Adrenal gland (tissue), 12 donors: ENCODE data around the gene TNC. TPM values are rescaled to one million over a fixed set of nuclear protein-coding genes. Genes with fewer than 3 reads are reported as not detected.

Experiments used
- DNase-seq, 7 donors: peaks; one replicate each; pipeline ENCODE4 v3.0.0-alpha.2; 2019 to 2020
- H3K27ac ChIP-seq, 5 donors: fragments of 200-600 bp; sonication (generic) in 4 of 5; 1 replicate in 3 of 5; 2 replicates in 2 of 5; pipeline versions ENCODE4 v1.5.1 to v1.8.0; 2016 to 2020; ENCODE audit warnings: mild to moderate bottlenecking in 1 of 5
- H3K27me3 ChIP-seq: fragments of 200-600 bp; 2 replicates; pipeline ENCODE4 v1.8.0; 2021
- H3K36me3 ChIP-seq, 2 donors: fragments of 200-600 bp; replicated peaks in 1 of 2; 1 replicate in 1 of 2; 2 replicates in 1 of 2; pipeline versions ENCODE4 v1.5.1 to v1.8.0; 2018 to 2022
- H3K4me1 ChIP-seq, 2 donors: fragments of 200-600 bp; replicated peaks in 1 of 2; 1 replicate in 1 of 2; 2 replicates in 1 of 2; pipeline versions ENCODE4 v1.5.1 to v1.8.0; 2018 to 2021
- H3K4me3 ChIP-seq, 4 donors: fragments of 200-600 bp; sonication (generic) in 3 of 4; one replicate each; pipeline ENCODE4 v1.5.1; 2016 to 2018
- H3K9me3 ChIP-seq, 3 donors: fragments of 200-600 bp; sonication (generic) in 1 of 3; replicated peaks in 1 of 3; 1 replicate in 2 of 3; 2 replicates in 1 of 3; pipeline versions ENCODE4 v1.5.1 to v1.8.0; 2016 to 2021
- CTCF ChIP-seq, 6 experiments: fragments of 450-650 bp in 4 of 6; fragments of 200-600 bp in 2 of 6; sonication (generic) in 1 of 6; IDR thresholded peaks; 1 replicate in 5 of 6; 2 replicates in 1 of 6; pipeline versions ENCODE4 v1.5.1 to v1.8.0; 2016 to 2021; ENCODE audit warnings: antibody characterized with exemption in 6 of 6, mild to moderate bottlenecking in 2 of 6, moderate library complexity in 1 of 6
- POLR2A ChIP-seq, 2 donors: fragments of 450-650 bp; IDR thresholded peaks; one replicate each; pipeline ENCODE4 v1.6.1; 2017; ENCODE audit warnings: antibody characterized with exemption in 2 of 2, mild to moderate bottlenecking in 2 of 2, moderate library complexity in 1 of 2
- WGBS, 4 donors: extraction: QIAGEN DNeasy Blood & Tissue Kit in 2 of 4; methylation state at CpG; one replicate each; pipeline versions ENCODE4 v1.1.5 to v1.1.7; 2013 to 2017; 5-methylcytosine and 5-hydroxymethylcytosine counted together
- intact Hi-C, 2 donors: fragments of 100-400 bp; cut with DNase I; formaldehyde crosslinking; loops; one replicate each; pipeline versions ENCODE4 v1.14.1 to v1.15.0; 2022 to 2023
- polyA plus RNA-seq, 3 donors: library from polyadenylated mRNA; stranded (reverse); fragments of 200-250 nt in 2 of 3; fragments of 350-450 nt in 1 of 3; fragmentation: Illumina TruSeq in 1 of 3; extraction: RNeasy Lipid Tissue Mini Kit (QIAGEN cat#74804) in 1 of 3; gene quantifications; one replicate each; pipeline ENCODE4 v1.2.3, GENCODE V29; 2013 to 2014
- total RNA-seq, 9 donors: library from RNA; depleted of rRNA in 4 of 9; stranded (reverse); fragments of >200 nt in 4 of 9; fragments of 120-200 nt in 1 of 9; fragmentation: NEBNext Ultra II Directional in 1 of 9; extraction: Animal tissue kit (Norgen Biotek cat#: 25700) in 1 of 9; gene quantifications; one replicate each; pipeline versions ENCODE4 v1.1.0 to v1.2.4, GENCODE V29; 2013 to 2023
- donor health status: healthy with polysubstance abuse.
- donor health status: Bipolar disorder and iron deficiency.
- donor health status: DM: yes; HTN: yes; CAD: no.
- donor health status: DM: no; HTN: no; CAD: no.
- donor health status: DM: no; HTN: no; CAD: no.
- donor health status: DM: yes; HTN: yes; CAD: no.

The TNC gene
- total and polyA plus RNA-seq, 12 donors: 1.9 to 53.8 (median 10.7) TPM

GRCh38 chr9:115071176-115071575 is 46.8 kb downstream of the TNC start:
- Histone ChIP-seq H3K27me3 (no peaks in the 10 kb centered on the region), H3K4me3 (no peak overlapping the region), H3K27ac (no peak overlapping the region), H3K36me3 (no peaks in the 10 kb centered on the region), H3K4me1 (no peaks in the 10 kb centered on the region), H3K9me3 (no peaks in the 10 kb centered on the region)
- no peak for DNase-seq
- TF ChIP-seq POLR2A (IDR thresholded peaks at IDR 0.05): no peak
- no peak for TF ChIP-seq CTCF (IDR thresholded peaks at IDR 0.05)
- intact Hi-C loops: no loop called here
- WGBS, 4 donors: 64 to 81% (median 73%) methylated on average over 4 of the region's 4 CpGs

- Histone ChIP-seq H3K27me3 (no peaks in the 10 kb centered on the region), H3K9me3 (no peaks in the 10 kb centered on the region), H3K27ac (no peak overlapping the region), H3K4me1 (no peaks in the 10 kb centered on the region), H3K4me3 (no peak overlapping the region), H3K36me3 (no peaks in the 10 kb centered on the region)
- DNase-seq: no peak
- intact Hi-C loops: no loop called here
- no peak for TF ChIP-seq CTCF (IDR thresholded peaks at IDR 0.05)
- 69 to 100% (median 81%) methylated on average over 1 of the region's 1 CpG for whole genome bisulfite sequencing, 4 donors
Measured at GRCh38 chr9:115069771-115070170, 48.2 kb downstream of the TNC start.

- no peak for DNase-seq
- WGBS, 4 donors: 85 to 90% (median 86%) methylated on average over 2 of the region's 2 CpGs
- Histone ChIP-seq H3K9me3 (no peaks in the 10 kb centered on the region), H3K27me3 (no peaks in the 10 kb centered on the region), H3K4me1 (no peaks in the 10 kb centered on the region), H3K27ac (no peak overlapping the region), H3K36me3 (no peaks in the 10 kb centered on the region), H3K4me3 (no peak overlapping the region)
- TF ChIP-seq POLR2A (IDR thresholded peaks at IDR 0.05) (no peak), CTCF (IDR thresholded peaks at IDR 0.05) (no peak)
- intact Hi-C loops: no loop called here
Measured at GRCh38 chr9:115069302-115069701, 48.7 kb downstream of the TNC start.

GRCh38 chr9:115068031-115068430 is 49.9 kb downstream of the TNC start:
- Histone ChIP-seq H3K4me1 (no peaks in the 10 kb centered on the region), H3K27ac (no peak overlapping the region), H3K27me3 (no peaks in the 10 kb centered on the region), H3K4me3 (no peak overlapping the region), H3K9me3 (no peaks in the 10 kb centered on the region), H3K36me3 (no peaks in the 10 kb centered on the region)
- DNase-seq: no peak
- no peak for TF ChIP-seq POLR2A (IDR thresholded peaks at IDR 0.05)
- no peak for TF ChIP-seq CTCF (IDR thresholded peaks at IDR 0.05)
- intact Hi-C loops: no loop called here
